ENCODE measurements around the gene DNASE1L1.

DNASE1L1 gene, protein sequence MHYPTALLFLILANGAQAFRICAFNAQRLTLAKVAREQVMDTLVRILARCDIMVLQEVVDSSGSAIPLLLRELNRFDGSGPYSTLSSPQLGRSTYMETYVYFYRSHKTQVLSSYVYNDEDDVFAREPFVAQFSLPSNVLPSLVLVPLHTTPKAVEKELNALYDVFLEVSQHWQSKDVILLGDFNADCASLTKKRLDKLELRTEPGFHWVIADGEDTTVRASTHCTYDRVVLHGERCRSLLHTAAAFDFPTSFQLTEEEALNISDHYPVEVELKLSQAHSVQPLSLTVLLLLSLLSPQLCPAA

DNA sequence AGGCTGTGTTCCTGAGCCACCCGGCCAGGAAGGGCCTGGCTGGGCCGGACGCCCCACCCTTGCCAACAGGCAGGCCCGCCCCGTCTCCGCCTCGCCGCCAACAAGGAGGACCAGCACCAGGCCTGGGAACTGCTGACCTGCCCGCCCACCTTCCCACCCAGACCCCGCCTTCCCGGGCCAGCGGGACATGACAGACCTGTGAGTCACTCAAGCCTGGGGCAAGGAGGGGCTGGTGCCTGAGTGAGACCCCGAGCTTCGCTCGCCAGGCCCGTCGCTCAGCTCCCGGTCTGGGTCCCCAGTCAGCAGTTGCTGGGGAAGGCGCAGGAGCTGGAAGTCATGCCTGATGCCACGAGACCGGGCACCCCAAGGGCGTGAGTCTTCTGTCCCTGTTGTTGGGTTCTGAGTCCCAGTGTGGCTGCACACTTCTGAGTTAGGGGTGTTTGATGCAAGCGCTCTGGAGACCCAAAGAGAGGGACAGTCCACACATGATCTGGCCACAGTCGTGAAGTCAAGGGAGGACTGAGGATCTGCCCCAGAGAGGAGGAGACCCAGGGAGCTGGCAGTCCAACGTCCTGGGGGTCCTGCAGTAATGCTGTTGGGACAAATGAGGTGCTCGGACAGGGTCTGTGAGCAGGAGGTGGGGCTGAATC, at the start of gene DNASE1L1:
DNASE1L1 (minus strand) TSS at position 33 of the 650 bp plus-strand sequence. CDS start 3,686 bp downstream, outside the sequence.
- DNase-seq (ENCODE audit: low read depth): no peak

DNA sequence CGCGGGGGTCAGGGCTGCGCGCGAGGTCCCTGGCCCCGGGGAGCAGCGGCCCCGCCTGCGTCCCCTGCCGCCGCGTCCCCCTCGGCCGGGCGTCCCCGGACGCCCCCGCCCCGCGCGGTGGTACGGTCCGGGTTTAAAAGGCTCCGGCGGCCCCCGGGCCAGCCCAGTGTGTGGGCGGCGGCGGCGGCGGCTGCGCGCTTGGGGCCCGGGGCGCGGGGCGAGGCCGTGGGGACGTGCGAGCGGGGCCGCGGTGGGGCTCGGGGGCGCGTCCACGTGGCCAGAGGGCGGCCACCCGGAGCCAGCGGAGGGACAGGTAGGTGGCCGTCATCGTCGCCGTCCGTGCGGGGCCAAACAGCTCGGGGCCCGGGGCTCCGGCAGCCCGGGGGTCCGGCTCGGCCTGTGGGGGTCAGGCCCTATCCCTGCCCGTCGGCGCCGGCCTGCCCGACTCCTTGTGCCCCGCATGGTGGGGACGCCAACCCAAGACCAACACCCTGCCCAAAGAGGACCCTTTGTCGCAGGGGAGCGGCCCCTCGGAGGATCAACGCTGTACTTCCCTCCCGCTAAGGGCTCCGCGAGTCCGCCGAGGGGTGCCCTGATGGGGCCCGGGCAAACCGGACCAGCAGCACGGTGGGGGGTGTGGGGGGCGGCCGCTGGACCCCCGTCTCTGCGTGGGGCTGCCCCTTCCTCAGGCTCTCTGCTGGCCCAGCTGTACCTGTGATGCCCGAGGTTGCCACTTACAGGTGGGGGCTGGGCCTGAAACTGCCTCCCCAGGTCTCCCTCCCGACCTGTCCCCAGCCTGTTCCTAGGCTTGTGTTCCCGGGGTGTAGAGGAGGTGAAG, 49.3 kb upstream of the DNASE1L1 start, which contains the start of gene PLXNA3:
PLXNA3 (plus strand) TSS at position 166 of the 838 bp plus-strand sequence. CDS start 1,903 bp downstream, outside the sequence.
- DNase-seq (ENCODE audit: low read depth): no peak

DNA sequence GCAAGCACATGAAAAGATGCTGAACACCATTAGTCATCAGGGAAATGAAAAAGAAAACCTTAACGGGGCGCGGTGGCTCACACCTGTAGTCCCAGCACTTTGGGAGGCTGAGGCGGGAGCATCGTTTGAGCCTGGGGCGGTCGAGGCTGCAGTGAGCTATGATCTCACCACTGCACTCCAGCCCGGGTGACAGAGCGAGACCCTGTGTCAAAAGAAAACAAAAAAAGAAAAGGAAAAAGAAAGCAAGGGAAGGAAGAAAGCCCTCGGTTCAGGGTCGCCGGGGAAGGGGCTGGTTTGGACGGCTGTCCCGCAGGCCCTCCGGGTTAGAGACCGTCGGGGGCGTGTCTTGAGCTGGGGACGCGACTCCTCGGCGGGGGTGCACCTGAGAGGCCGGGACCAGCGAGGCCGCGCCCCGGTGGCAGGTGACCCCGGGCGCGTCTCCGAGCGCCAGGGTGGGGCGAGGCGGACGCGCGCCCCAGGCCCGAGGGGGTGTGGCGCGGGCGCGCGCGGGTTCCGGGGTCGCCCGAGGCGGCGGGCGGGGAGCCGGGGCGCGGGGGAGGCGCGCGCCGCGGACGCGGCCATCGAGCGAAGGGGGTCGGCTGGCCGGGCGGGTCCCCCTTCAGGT, 48.5 kb upstream of the DNASE1L1 start:
- no peak for DNase-seq (ENCODE audit: low read depth)

DNA sequence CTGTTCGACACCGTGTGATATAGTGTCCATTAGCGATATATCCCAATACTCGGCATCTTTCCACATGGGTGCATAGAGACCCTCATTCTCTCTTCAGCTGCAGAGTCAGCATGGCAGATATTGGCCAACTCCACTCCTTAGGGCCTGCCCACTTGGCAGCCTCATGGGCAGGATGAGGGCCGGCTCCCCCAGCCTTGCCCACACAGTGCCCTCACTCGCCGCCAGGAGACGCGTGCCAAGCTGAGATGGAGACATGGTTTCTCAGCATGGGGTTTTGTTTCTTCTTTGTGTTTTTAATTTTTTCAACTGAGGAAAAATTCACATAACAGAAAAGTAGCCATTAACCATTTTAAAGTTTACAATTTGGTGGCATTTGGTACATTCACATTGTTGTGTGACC, 43.8 kb upstream of the DNASE1L1 start:
- no peak for DNase-seq (ENCODE audit: low read depth)

DNA sequence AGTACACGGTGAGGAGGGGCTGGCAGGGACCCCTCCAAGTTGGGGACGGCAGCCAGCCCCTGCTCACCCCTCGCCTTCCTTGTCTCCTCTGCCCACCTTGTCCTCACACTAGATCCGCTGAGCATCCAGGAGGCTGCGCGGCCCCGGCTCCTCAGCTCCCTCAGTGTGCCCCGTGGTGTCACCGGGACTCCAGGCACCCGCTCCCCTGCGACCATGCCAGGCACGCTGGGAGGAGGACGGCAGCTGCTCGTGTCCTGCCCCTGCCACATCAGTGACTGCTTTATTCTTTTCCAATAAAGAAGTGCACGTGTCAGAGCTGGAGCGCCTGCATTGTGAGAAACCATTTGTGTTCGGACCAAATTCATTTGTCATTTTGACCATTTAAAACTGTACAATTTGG, 41.3 kb upstream of the DNASE1L1 start:
- no peak for DNase-seq (ENCODE audit: low read depth)

DNA sequence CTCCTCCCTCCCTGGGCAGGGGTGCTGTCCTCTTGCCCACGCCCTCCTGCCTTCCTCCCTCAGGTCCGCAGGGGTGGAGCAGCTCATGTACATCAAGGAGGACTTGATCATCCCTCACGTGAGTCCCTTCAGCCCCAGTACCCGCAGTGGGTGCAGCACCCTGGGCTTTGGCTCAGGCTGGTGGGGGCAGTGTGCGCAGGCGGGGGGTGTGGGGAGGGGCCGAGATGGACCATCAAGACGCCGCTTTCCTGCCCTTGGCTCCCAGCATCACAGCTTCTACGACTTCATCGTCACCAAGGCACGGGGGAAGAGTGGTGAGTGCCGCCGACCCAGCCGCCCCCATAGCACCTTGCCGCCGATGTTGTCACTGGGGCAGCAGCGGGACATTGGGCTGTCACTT, 40.6 kb upstream of the DNASE1L1 start:
- DNase-seq (ENCODE audit: low read depth): no peak

DNA sequence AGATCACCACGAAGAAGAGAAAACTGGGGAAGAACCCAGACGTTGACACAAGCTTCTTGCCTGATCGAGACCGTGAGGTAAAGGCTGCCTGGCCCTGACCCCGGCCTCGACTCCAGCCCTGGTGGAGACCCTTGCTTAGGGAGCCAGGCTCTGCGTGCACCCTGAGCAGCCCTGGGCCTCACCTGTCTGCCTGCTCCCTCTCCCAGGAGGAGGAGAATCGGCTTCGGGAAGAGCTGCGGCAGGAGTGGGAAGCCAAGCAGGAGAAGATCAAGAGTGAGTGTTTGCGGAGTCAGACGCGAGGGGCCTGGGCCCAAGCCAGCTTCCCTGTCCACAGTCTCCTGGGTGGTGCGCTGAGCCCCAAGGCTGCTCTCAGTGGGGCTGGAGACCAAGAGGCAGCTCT, 39.4 kb upstream of the DNASE1L1 start:
- DNase-seq (ENCODE audit: low read depth): no peak

DNA sequence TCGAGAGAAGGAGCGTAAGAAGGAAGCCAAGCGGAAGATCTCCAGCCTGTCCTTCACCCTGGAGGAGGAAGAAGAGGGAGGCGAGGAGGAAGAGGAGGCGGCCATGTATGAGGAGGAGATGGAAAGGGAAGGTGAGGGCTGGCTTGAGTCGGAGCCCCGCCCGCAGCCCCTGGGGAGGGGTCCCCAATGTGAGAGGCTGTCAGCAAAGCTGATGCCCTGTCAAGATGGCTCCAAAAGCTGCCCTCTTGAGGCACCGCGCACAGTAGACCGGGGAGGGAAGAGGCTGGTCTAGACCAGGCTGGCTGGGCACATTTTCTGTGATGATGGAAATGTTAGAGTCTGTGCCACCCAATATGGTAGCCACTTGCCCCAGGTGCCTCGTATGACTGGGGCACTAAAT, 37.4 kb upstream of the DNASE1L1 start:
- no peak for DNase-seq (ENCODE audit: low read depth)

DNA sequence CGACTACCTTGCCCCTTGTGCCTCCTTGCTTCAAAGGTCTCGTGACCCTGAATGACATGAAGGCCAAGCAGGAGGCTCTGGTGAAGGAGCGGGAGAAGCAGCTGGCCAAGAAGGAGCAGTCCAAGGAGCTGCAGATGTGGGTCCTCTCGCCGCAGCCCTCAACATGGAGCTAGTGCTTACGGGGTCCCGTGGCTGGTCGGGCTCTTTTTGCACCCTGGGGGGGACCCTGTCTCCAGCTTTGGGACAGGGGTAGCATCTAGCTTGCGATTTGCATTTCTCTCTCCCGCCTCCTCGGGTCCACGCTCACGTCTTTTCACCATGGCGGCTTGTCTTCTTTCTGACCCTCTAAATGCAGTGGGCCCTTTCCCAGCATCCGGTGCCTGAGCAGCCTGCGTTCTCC, 36.7 kb upstream of the DNASE1L1 start:
- DNase-seq (ENCODE audit: low read depth): no peak

DNA sequence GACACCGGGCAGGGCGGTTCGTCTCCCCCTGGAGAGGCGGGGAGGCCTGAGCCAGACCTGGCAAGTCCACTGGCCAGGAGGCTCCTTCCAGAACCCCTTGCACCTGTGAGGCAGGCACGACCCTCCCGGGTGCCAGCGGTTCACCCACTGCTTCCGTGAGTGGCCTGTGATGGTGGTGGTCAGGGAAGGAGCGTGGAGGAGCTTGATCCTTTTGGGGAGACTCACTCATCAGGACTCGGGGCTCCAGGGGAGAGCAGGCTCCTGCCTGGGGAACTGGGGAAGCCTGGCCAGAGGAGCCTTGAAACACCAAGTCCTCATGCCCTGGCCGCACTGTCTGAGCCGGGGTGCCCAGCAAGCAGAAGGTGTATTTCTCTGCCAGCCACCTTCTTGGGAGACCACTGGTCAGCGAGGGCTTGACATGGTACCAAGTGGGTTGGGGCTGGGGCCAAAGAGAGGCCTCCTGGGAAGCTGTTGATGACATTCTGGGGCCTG, 35.7 kb upstream of the DNASE1L1 start:
- no peak for DNase-seq (ENCODE audit: low read depth)

DNA sequence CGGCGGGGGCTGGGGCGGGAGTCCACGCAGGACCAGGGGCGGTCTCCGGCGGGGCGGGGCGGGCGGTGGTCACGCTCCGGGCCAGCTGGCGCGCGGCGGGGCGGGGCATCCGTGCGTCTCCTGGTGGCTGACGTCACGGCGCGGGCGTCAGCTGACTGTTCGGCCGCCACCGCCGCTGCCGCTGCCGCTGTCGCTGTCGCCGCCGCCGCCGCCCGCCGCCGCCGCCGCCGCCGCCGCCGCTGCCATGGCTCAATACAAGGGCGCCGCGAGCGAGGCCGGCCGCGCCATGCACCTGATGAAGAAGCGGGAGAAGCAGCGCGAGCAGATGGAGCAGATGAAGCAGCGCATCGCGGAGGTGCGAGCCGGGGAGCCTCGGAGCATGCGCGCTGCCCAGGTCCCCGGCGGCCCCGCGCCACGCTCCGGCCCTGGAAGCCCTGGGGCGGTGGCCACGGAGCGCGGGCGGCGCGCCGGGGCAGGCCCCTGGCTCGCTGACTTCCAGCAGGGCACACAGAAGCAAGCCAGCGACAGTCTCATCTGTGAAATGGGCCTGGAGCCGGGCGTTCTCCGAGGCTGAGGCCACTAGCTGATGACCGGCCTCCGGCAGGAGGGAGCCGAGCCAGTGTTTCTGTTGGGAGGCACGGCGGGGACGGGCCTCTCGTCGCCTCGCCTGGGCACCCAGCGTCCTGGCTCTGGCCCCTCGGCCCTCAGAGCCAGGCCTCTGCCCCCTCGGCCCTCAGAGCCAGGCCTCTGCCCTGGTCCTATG, 35.1 kb upstream of the DNASE1L1 start, which contains the start of gene FAM50A:
FAM50A (plus strand) TSS at position 150 of the 763 bp plus-strand sequence; CDS start at position 245, 95 bp downstream.
- no peak for DNase-seq (ENCODE audit: low read depth)

DNA sequence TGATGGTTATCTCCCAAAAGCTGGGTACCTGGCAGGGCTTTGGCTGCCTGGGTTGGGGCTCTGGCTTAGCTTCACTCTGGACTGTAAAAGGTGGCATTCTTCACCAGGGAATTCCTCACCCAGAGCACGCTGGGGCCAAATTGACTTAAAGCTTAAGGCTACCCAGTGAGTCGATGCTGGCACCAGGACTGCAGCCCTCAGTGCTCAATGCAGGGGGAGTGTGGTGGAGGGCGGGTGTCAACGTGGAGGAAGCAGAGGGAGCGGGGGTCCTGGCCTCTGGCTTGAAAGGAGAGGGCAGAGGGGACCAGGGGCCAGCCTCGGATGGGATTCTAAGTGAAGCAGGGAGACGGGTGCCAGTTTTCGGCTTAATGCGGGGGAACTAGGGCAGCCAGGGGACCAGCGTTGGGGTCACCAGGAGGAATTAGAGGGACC, 34.4 kb upstream of the DNASE1L1 start:
- DNase-seq (ENCODE audit: low read depth): no peak

DNA sequence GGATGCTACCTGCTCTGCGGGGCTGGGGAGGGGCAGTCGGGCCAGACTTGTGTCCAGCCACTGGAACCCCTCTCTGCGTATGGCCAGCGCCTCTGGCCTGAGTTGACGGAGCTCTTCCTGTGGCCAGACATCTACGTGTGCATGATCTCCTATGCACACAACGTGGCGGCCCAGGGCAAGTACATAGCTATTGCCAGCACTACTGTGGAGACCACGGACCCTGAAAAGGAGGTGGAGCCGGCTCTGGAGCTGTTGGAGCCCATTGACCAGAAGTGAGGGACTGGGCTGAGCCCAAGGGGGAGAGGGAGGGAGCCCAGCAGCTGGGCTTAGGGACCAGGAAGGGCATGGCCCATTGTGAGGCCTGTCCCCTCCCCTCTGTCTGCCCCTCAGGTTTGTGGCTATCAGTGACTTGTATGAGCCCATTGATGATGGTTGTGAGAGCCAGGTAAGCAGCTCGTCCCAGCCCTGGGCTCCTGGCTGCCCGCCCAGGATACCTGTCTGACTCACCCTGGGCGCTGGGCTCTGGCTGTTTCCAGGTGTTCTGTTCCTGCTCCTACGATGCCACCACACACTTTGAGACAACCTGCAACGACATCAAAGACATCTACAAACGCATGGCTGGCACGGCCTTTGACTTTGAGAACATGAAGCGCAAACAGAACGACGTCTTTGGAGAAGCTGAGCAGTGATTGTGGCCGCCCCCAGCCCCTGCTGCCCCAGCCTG, 33.1 kb upstream of the DNASE1L1 start:
- DNase-seq (ENCODE audit: low read depth): no peak

DNA sequence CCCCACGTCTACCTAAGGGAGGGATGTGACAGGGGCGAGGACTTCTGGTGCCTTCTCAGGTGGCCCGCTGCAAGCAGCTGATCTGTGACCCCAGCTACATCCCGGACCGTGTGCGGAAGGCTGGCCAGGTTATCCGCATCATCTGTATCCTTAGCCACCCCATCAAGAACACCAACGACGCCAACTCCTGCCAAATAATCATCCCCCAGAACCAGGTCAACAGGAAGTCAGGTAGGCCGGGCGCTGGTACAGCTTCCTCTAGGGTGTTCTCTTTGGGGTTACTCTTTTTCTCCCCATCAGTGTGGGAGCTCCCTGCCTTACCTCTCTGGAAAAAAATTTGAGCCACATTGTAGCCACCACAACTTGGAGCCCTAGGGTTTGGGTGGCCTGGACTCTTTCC, 32.5 kb upstream of the DNASE1L1 start:
- no peak for DNase-seq (ENCODE audit: low read depth)

DNA sequence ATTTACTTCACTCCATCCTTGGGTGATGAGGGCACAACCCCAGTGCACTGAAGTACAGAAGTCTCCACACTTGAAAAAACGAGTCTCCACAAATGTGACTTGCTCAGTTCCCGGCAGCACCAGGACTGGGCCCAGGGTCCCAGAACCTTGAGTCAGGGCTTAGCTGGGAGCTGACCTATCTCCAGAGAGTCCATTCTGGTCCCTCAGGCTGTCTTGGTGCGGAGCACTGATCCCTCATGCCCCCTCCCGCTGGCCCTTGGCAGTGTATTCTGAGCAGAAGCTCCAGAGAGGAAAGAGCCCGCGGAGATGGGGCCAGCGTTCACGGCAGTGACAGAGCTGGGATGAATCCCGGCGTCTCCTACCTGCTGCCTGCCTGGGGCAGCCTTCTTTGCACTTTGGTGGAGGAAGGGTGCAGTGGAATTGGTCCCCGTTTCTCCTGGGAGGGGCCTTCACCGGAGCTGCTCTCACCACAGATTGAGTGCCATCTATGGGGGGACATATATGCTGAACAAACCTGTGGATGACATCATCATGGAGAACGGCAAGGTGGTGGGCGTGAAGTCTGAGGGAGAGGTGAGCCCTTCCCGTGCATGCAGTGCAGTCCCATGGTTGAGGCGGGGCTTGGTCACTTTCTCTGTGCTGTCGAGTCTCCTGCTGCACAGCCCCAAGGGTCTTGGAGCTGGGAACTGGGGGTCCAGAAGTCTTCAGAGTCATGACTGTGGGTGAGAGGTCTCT, 31.7 kb upstream of the DNASE1L1 start:
- no peak for DNase-seq (ENCODE audit: low read depth)

DNA sequence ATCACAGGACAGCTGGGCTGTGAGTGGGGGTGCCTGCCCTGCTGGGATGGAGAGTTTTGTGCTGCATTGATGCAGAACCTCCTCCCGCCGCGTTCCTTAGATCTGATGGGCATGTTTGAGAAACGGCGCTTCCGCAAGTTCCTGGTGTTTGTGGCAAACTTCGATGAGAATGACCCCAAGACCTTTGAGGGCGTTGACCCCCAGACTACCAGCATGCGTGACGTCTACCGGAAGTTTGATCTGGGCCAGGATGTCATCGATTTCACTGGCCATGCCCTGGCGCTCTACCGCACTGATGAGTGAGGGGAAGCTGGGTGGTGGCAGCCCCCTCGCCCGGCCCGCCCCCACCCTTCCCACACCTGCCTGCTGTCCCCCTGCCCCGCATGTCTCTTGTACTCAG, 30.8 kb upstream of the DNASE1L1 start:
- no peak for DNase-seq (ENCODE audit: low read depth)

DNA sequence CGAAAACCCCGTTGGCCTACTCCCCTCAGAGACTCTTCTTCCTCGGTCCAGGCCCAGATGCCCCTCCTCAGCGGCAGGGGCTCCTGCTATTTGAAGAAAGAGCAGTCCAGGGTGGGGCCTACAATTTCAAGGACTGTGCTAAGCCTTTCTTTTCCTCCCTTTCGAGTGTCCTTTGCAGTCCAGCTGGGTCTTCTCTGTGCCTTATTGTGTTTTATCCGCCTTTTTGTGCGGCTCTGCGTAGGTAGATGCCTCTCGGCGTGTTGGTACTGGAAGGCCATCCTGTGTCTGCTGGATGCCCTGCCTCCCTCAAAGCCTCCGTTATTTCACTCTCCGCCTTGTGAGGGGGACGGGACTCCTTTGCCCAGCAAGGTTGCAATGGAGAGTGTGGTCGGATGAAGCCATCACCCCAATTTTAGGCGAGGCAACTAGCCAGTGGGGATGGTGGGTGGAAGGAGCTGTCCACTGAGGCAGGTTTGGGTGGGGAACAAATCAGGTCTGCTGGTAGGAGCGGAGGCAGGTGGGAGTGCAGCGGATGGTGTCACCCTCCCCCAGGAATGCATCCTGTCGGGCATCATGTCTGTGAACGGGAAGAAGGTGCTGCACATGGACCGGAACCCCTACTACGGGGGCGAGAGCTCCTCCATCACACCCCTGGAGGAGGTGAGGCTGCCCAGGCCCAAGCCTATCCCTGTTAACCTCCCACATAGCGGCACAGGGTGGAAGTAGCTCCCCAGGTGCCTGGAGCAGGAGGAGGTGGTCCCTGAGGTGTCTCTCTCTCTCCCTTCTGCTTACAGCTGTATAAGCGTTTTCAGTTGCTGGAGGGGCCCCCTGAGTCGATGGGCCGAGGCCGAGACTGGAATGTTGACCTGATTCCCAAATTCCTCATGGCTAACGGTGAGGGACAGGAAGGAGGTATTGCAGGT, 29.2 kb upstream of the DNASE1L1 start:
- no peak for DNase-seq (ENCODE audit: low read depth)

DNA sequence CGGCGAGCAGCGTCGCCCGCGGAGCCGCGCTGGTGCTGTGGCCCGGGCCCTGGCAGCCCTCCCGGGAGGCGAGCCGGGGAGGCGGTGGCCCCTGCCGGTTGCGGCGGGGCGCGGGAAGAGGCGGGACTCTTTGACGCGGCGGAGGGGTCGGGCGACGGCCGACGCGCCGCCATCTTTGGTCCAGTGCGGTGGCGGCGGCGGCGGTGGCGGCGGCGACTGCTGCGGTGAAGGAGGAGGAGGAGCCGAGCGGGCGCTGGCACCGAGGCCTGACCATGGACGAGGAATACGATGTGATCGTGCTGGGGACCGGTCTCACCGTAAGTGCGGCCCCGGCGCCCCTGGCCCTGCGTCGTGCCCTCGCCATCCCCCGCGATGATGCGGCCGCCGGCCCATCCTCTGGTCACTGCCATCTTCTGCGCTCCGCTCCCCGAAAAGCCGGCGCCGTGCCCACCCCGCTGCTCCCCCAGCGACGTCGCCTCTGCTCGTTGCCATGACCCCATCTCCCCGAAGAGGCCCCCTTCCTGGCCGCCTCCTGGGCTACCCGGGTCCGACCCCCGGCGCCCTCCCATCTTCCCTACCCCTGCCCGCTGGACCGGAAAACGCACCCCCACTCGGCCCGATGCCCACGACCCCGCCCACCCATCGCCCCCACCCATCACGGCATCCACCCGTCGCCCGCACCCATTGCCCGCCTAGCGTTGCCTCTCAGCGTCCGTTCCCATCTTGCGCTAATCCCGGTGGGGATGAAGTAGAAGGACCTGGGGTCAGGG, 28.1 kb upstream of the DNASE1L1 start, which contains the start of gene GDI1:
GDI1 (plus strand) TSS at position 172 of the 770 bp plus-strand sequence; CDS start at position 273, 101 bp downstream.
- DNase-seq (ENCODE audit: low read depth): no peak
